Middle frontal gyrus (tissue), 1 donor: ENCODE measurements around the gene SLC25A41.
"Not testable (repeated sequence)": the region's sequence is repeated elsewhere in the genome, so short reads cannot be mapped to it uniquely, and the experiment has no call there.

Source experiments
- DNase-seq: peaks from one replicate; pipeline ENCODE4 v3.0.0-alpha.2; 2015; ENCODE audit warnings: low spot score; ENCODE audit errors: extremely low spot score

SLC25A41 gene

DNA sequence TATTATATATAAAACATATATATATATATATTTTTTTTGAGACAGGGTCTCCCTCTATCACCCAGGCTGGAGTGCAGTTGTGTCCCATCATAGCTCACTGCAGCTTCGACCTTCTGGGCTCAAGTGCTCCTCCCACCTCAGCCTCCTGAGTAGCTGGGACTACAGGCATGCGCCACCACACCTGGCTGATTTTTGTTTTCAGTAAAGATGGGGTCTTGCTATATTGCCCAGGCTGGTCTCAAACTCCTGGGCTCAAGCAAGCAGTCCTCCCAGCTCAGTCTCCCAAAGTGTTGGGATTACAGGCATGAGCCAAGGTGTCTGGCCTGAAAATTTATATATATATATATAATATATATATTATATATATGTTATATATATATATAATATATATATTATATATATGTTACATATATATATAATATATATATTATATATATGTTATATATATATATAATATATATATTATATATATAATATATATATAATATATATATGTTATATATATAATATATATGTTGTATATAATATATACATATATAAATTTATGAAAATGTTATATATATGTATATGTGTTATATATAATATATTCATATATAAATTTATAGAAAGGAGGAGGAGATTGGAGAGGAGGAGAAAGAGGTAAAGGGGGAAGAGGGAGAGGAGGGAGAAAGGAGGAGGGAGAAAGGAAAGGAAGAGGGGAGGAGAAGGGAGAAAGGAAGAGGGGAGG is 4.7 kb downstream of the SLC25A41 start:
- DNase-seq, result not testable (repeated sequence)

DNA sequence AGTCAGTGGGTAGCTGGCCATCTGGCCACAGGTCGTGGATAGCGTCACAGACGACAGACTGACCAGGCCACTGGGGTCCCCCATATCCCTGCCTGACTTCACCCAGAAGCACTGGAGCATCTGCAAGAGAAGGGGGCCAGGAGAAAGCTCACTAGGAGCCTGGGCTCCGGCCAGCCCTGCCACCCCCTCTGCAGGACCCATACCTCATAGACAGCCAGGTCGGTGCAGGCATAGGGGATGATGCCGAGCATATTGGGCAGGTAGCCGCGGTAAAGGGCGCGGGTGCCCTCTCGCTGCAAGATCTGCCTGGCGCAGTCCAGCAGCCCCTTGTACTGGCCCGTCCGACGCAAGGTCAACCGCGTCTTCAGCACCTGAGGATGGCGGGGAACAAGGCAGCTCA is 6.4 kb downstream of the SLC25A41 start:
- DNase-seq, result no peak

DNA sequence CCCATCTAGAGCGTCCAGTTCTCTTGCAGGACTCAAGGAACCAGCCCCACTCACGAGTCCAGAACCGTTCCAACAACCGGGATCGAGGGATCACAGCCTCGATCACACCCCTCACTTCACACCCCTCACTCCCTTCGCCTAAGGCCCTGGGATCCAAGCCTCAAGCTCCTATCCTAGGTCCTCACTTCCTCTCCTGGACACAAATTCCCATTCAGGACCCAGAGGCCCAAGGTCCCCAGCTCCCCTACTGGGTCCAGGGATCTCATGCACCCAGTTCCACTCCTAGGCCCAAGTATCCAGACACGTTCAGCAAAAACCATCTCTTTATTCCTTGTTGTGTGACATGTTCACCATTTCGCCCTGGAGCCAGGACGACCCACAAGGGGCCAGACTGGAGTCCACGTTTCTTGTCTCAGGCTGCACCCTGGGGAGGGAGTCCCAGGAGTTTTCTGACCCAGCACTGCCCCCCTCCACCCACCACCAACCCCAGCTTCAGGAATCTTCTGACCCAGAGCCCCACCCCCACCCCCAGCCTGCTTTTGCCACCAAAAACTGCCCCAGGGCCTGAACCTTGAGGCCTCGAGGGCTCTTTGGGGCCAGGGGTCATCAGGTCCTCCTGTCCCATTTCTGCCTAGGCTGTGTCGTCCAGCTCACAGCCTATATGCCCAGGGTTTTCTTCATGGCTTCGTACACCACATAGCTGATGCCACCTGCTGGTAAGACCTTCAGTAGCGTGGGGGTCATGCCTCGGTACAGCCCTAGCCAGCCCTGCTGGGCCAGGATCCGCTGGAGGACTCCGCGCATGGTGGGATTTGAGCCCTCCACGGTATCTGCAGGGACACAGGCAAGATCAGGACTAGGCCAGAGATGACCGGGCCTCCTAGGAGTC is 7.6 kb downstream of the SLC25A41 start:
- no peak for DNase-seq

DNA sequence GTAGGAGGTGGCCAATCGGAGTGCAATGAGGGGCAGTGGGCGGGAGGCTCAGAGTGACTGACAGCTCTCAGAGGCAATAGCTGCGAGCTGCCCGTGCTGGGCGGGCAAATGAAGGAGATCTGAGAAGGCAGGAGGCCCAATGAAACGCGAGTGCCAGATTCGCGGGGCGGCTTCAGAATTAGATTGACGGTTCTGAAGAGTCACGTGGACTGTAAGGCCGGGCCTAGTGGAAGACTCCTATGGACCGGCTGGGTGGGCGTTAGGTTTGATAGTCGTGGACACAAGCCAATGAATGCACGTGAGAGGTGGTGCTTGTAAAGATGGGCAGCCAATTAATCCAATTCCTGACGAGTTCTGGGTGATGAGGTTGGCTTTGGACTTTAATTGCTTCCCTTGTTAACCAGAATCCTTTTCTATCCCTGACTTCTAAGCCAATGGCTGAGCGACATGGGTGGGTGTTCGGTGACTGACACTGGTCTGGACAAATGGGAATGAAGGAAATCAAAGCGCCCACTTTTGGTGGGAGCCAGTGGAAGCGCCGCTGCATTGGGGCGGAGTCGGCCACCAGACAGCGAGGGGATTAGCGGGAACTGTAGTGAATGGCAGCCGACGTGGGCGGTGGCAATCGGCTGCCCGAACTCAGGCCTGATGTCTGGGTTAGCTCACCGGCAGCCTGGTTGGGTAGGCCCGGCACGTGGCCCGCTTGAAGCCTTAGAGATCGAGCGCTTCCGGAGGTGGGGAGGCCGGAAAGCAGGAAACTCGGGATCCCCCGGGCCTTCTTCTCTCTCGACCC is 8.4 kb downstream of the SLC25A41 start:
- DNase-seq, result peak; percentile 100

DNA sequence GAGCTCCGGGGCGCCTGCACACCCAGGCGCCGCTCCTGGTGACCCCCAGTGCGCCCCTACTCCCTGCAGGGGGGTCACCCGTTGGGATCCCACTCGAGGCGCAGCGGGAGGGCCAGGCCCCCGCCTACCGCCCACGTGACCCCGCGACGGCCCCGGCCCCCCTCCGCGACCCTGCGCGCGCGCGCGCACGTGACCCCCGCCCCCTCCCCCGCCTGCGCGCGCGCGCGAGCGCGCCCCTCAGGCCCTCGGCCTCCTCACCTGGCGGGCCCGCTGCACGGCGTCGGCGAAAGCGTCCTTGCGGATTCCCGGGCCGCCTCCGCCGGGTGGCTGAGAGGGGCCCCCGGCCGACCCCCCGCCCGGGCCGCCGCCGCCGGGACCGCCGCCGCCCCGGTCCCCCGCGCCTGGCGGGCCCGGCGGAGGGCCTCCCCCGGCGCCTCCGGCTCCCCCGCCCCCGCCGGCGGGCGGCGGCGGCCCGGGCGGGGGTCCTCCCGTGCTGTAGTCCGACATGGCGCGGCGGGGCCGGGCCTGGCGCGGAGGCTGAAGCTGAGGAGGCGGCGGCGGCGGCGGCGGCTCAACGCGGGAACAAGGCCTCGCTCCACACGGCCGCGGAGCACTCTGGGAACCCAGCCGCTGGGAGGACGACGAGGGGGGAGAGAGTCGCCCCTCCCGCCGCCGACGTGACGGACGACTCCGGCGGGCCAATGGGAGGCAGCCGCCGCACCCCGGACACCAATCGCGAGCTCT is 9.2 kb downstream of the SLC25A41 start, which contains the start of gene KHSRP:
Gene KHSRP, minus strand, starts transcription at position 617 of the 744 bp plus-strand sequence. Its CDS starts 110 bp downstream, at position 507.
- no peak for DNase-seq

DNA sequence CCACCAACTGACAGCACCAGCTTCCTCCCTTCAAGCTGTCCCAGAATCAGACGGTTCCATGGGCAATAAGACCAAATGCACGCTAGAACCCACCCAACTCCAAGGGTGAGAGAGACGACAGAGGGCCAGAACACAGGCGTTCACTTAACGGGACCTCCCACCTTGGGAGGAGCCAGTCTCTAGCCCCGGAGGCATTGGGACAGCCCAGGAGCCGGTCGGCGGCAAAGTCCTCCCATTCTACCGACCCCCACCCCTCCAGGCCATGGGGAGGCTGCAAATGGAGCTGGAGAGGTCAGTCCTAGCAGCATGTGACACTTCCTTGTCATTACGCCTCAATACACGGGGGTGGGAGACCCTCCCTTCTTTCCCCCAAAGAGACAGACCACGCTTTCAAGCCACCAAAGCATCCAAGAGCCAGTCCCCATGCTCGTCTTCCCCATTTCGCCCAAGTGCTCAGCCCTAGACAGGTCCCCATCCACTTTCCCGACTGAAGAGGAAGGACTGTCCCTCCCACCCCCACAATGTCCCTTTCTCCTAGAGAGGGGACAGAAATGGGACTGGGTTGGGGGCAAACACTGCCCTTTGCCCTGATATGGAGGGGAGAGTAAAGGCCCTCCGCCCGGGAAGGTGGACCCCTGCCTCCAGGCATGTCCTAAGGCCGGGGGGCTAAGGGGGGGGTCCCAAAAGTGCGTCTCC is 9.9 kb downstream of the SLC25A41 start:
- no peak for DNase-seq

DNA sequence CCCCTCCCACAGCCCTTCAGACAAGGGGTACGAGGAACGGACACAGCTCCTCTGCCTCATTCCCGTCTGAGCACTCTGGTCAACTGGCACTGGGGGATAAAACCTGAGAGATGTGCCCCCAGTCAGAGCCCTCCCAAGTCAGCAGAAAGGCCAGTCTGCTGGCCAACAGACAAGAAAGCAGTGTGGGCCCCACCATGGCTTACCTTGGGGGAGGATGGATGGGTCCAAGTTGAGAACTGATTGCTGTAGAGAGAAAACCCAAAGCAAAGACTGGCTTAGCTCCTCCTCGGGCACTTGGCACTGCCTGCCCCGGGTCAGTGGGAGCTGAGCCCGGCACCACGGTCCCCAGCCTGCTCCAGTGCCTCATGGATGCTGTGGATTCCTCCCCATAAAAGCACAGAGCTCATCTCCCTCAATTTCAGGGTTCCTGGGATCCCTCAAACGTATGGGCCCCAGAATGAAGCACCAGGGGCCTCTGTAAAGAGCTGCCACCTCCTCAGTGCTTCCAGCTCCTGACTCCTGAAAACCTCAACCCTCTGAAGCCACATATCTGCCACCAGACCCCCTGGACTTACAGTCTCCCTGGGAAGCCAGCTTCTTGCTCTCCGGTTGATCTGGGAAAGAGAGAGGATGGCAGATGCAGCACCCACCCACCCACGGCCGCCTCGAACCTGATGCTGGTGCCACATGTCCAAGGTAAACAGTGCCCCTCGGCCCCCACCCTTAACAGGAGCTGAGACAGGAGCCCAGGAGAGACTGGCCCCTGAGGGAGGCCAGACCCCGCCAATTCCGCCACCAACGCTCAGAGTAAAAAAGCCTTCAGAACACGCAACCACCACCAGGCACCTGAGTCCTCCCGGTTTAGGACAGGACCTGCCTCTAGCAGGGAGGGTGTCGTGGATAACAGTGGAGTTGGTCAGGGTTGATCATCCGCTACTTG is 12.2 kb downstream of the SLC25A41 start:
- no peak for DNase-seq

DNA sequence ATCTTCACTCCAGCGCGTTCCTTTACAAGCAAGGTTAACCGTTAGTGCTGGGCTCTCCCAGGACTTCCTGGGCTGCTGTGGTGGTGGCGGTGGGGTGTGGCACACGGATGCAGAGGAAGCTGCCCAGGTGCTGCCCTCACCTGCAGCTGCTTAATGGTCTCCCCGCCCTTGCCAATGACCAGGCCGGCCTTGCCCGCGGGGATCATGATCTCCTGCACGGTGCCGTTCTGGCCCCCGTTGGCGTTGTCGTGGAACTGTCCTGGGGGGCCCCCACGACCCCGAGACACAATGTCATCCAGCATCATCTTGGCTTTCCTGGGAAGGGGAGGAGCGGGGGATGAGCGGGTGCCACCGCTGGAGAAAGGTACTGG is 15.0 kb downstream of the SLC25A41 start:
- DNase-seq, result no peak

DNA sequence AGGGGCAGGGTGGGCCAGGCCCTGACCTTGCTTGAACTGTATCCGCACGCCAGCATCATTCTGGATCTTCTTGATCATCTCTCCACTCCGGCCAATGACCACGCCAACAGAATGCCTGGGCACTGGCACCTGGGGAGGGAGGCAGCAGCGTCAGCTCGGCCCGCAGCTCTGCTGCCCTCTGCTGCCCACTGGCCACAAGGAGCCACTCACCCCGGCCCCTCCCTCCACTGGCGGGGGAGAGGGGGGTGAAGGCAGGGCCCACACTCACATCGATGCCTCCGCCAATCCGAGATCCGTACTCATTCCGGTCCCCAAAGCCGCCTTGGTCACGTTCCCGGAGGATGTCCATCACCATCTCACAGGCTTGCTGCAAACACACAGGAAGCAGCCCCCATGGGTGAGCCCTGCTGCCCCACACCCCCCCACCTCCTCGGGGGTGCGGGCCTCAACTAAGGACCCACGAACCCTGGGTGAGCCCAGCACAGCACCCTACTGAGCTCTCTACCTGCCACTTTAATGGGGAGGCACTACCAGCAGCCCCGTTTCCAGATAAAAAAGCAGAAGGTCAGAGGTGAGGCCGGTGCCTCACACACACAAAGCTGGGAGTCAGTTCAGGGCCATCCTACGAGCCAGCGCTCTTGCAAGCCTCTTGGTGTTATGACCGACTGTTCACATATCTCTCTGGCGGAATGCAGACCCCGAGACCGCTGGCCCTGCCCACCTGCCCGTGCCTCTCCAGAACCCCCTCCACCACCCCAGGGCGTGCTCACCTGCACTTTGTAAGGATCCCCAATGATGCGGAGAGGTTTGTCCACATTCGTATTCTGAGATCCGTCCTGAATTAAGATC is 15.6 kb downstream of the SLC25A41 start:
- DNase-seq, result no peak

DNA sequence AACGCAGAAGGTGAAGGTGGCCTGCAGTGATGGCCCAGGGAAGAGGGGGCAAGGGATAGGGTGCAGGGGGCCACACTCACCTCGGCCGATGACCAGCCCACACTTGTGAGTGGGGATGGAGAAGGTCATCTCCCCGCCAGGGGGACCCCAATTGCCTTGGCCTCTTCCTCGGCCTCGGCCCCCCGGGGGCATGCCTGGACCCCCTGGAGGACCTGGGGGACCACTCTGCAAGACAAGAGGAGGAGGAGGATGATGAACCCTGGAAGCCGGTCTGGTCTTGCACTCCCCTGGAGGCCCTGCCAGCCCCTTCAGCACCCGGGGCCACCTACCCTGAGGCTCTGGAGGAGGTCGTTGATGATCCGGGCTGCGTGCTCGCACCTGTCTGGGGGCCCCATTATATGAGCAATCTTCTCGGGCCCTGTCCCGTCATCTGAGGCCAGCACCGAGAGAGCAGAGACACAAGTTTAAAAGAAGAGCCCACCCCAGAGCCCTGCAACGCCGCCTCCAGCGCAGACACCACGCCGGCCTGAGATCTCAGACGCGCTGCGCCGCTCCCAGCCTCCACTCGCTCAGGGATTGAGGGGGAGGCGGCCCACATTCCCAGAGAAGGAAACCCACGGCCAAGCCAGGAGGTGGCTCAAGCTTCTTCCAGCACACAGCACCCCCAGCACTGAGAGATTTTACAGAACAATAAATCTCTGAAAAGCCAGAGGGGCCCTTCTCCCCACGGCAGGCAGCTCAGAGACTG is 16.7 kb downstream of the SLC25A41 start:
- DNase-seq, result no peak

DNA sequence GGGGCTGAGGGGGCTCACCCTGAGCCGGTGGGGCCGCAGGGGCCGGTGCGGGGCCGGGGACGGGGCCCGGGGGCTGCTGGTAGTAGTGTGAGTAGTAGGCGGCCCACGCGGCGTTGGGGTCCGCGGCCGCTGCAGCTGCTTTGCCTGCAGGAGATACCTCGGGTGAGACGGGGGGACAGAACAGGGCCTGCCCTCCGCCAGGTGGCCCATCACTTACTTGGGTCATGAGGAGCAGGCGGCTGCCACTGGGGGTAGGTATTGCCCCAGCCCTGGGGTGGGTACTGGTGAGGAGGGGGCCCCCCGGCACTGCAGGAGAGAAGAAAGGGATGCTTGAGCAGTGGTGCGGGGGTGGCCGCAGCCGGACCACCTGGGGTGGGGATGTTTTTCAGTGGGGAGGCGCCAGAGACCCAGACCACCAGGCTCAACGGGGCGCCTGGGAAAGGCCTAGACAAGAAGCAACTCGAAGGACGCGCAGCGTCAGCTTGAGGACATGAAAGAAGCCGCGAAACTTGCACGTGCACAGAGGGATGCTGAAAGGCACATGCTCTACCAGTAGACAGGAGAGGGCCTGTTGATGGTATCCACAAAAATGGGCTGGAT is 17.9 kb downstream of the SLC25A41 start:
- no peak for DNase-seq

DNA sequence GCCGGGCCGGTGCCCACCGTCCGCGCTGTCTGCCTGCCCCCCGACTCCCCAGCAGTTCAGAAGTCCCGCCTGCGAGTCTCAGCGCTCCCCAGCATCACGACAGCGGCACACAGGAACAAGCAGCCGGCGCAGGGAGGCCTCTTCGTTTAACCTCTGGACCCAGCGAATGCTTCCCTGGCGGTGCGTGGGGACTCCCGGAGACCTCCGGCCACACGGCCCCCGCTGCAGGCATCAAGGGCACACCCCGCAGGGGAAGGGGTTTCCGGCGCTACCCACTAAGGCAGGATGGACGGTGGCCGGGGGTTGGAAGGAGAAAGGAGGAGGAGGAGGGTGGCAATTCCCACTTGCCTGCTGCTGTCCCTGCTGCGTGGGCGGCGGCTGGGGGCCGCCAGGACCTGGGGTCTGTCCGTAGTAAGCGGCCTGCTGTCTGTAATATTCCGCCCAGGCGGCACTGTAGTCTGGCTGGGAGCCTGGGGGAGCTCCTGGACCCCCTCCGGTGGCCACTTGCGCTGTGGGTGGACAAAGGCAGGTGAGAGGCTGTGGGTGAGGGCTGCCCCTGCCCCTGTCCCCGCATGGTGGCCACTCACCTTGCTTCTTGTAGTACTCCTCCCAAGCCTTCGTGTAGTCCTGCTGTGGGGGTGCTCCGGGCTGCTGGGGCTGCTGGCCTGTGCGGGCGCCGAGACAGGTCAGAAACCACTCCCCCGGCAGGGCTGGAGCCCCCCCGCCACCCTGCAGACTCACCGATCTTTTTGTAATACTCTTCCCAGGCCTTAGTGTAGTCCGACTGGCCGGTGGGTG is 18.6 kb downstream of the SLC25A41 start:
- no peak for DNase-seq

DNA sequence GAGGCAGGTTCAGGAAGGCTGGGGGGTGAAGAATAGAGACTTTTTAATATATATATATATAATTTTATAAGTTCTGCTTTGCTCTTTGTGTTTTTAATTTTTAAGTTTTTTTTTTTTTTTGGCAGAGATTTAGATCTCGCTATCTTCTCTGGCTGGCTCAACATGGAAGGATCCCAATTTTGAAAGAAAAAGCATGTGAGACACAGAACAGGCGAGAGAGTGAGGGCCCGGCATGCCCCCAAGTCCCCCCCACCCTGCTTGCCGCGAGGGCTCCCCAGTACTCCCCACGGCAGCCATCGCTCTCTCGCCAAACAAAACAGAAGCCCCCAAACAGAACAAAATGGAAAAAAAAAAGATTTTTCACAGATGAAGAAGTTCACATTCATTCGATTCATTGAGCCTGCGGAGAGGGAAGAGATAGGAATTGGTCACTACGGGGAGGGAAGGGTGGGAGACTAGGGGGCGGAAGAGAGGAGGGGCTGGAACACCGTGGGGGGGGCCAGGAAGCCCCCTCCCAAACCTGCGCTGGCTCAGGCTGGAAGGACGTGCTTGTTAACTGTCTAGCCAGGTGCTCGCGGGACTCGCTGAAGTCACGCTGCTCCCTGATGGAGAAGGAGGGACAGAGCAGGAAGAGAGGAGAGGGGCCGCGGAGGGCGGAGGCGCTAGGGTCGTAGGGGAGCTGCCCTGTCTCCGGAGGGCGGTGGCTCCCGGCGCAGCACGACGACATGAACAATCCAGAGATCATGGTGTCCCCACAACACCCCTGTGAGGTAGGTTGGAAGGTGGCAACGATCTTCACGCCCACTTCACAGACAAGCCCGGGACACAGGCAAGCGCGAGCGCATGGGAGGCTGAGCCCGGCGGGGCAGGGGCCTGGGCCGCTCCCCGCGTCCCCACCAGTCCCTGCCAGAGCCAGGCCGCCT is 19.6 kb downstream of the SLC25A41 start:
- no peak for DNase-seq

DNA sequence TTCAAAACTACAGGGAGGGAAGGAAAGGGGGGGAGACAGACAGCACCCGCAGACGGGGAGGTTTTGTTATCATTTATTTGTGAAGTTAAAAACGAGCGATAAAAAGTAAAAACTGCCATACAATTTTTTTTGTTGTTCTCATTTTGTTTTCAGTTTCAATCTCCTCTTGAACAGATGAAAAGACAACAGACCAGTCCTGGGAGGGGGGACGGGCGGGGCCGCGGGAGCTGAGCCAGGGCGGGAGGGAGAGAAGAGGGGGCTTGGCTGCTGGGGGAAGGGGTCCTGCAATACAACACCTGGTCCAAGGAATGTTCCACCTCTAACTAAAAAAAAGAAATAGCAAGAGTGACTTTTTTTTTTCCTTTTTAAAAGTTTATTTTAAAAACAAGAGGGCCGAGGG is 20.3 kb downstream of the SLC25A41 start:
- no peak for DNase-seq

DNA sequence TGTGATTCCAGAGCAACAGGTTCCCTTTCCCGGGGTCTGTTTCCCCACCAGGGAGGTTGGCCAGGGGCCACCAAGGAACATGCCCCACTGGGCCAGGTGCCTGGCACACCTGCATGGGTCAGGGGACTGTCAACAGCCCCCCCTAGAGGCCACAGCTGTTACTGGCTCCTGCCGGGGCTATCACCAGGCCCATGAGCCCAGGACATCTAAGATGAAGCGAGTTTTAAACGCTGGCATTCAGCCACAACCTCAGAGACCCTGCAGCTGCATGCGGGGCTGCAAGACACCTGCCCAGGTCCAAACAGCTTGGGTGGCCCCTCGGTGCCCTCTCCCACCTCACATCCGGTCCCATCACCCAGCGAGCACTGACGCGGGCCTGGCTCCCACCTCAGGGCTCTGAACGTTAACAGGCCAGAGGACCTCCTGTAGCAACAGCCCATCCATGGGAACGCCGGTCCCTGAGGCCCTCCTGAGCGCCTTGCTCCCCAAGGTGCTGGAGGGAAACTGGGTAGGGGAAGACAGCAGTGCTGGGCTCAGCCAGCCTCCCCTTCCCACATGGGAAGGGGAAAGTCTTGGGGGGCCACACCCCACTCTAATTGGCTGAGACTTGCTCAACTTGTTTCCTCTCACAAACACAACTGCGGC is 21.0 kb downstream of the SLC25A41 start:
- DNase-seq, result no peak
